Endothelial cell of umbilical vein (primary cell): ENCODE measurements around the gene ACVRL1. TPM values are rescaled to one million over a fixed set of nuclear protein-coding genes. Genes with fewer than 3 reads are reported as not detected.

Experiments used
- BruUV-seq: library from RNA; stranded (reverse); fragments of 400-500 nt; replicated peaks from 2 replicates; lab custom pipeline; 2021; lab: Mats Ljungman, UMichigan
- CTCF ChIA-PET: fragments of 300-600, 350-600 bp; sonication (Branson Sonifier 250); formaldehyde crosslinking; loops from one replicate; lab custom pipeline; 2021; ENCODE audit warnings: antibody characterized with exemption, inconsistent platforms; lab: Charles Lee
- POLR2A ChIA-PET: fragments of 300-600, 350-600 bp; sonication (Branson Sonifier 250); formaldehyde crosslinking; loops from one replicate; lab custom pipeline; 2021; ENCODE audit warnings: antibody characterized with exemption, inconsistent platforms; lab: Charles Lee
- DNase-seq: peaks from one replicate; pipeline ENCODE4 v3.0.0-alpha.2; 2011; ENCODE audit warnings: low read depth, low spot score
- FAIRE-seq: peaks from 2 replicates; lab custom pipeline; 2011; peaks lifted over from hg19 to GRCh38; lab: Jason Lieb, UNC
- H2AFZ ChIP-seq: 2 replicates; pipeline ENCODE4 v1.6.0; 2012; ENCODE audit warnings: low read depth, low read length, control low read depth, inconsistent platforms
- H3K27ac ChIP-seq: 2 replicates; pipeline ENCODE4 v1.5.1; 2011; ENCODE audit warnings: low read depth, mild to moderate bottlenecking, control low read depth, low read length, moderate library complexity; ENCODE audit not compliant: insufficient read depth
- H3K27me3 ChIP-seq, 2 experiments: 2 replicates each; pipeline versions ENCODE4 v1.6.0 to v1.6.1; 2011; ENCODE audit warnings: low read length in 2 of 2, mixed read lengths in 1 of 2; ENCODE audit not compliant: control insufficient read depth in 2 of 2, insufficient read depth in 2 of 2
- H3K36me3 ChIP-seq, 2 experiments: 2 replicates in 1 of 2; 3 replicates in 1 of 2; pipeline ENCODE4 v1.5.1; 2011; ENCODE audit warnings: low read length in 2 of 2, mild to moderate bottlenecking in 1 of 2, moderate library complexity in 1 of 2; ENCODE audit not compliant: control insufficient read depth in 2 of 2, insufficient read depth in 2 of 2; ENCODE audit errors: extremely low read depth in 1 of 2
- H3K4me1 ChIP-seq: 3 replicates; pipeline ENCODE4 v1.5.1; 2011; ENCODE audit warnings: mild to moderate bottlenecking, low read length; ENCODE audit not compliant: control insufficient read depth, insufficient read depth; ENCODE audit errors: extremely low read depth
- H3K4me2 ChIP-seq: 2 replicates; pipeline ENCODE4 v1.6.1; 2011; ENCODE audit warnings: low read length, control low read depth, mixed read lengths; ENCODE audit not compliant: insufficient read depth
- H3K4me3 ChIP-seq, 3 experiments: fragments of 200-600 bp in 1 of 3; sonication (generic), shearing (Covaris generic) in 1 of 3; replicated peaks in 1 of 3; 2 replicates each; pipeline ENCODE4 v1.5.1; 2011 to 2016; ENCODE audit warnings: control low read depth in 3 of 3, low read length in 3 of 3, mild to moderate bottlenecking in 2 of 3, inconsistent platforms in 1 of 3, low read depth in 1 of 3, moderate library complexity in 1 of 3; ENCODE audit not compliant: insufficient read depth in 1 of 3
- H3K79me2 ChIP-seq: 2 replicates; pipeline ENCODE4 v1.6.0; 2012; ENCODE audit warnings: low read length, inconsistent platforms; ENCODE audit not compliant: control insufficient read depth, insufficient read depth
- H3K9ac ChIP-seq: replicated peaks from 2 replicates; pipeline ENCODE3; 2011; ENCODE audit warnings: low read length, control low read depth; ENCODE audit not compliant: insufficient read depth; ENCODE audit errors: extremely low read depth
- H3K9me1 ChIP-seq: replicated peaks from 3 replicates; pipeline ENCODE4 v1.6.0; 2011; ENCODE audit warnings: mild to moderate bottlenecking, low read length; ENCODE audit not compliant: control insufficient read depth, insufficient read depth; ENCODE audit errors: extremely low read depth
- H3K9me3 ChIP-seq: replicated peaks from 2 replicates; pipeline ENCODE4 v1.5.1; 2012; ENCODE audit warnings: low read length, inconsistent platforms; ENCODE audit not compliant: control insufficient read depth, insufficient read depth
- H4K20me1 ChIP-seq: replicated peaks from 2 replicates; pipeline ENCODE3; 2011; ENCODE audit warnings: mild to moderate bottlenecking, low read length; ENCODE audit not compliant: control insufficient read depth, insufficient read depth; ENCODE audit errors: extremely low read depth
- CTCF ChIP-seq, 2 donors: IDR thresholded peaks; 1 replicate in 1 of 2; 2 replicates in 1 of 2; pipeline ENCODE4 v1.5.1; 2011; ENCODE audit warnings: low read length in 2 of 2, mild to moderate bottlenecking in 2 of 2, moderate library complexity in 2 of 2, control low read depth in 1 of 2, inconsistent platforms in 1 of 2, low read depth in 1 of 2; ENCODE audit not compliant: insufficient read depth in 1 of 2; ENCODE audit errors: extremely low read depth in 1 of 2
- EZH2 ChIP-seq: IDR thresholded peaks from 2 replicates; pipeline ENCODE4 v1.6.1; 2012; ENCODE audit warnings: borderline replicate concordance, low read depth, mild to moderate bottlenecking, moderate library complexity, low read length, inconsistent platforms; ENCODE audit not compliant: severe bottlenecking
- FOS ChIP-seq: IDR thresholded peaks from 2 replicates; pipeline ENCODE4 v1.6.1; 2011; ENCODE audit warnings: mild to moderate bottlenecking, low read length, moderate library complexity, borderline replicate concordance; ENCODE audit not compliant: insufficient read depth
- GATA2 ChIP-seq: IDR thresholded peaks from 2 replicates; pipeline ENCODE4 v1.7.0; 2011; ENCODE audit warnings: low read depth, mild to moderate bottlenecking, moderate library complexity, mixed read lengths, low read length; ENCODE audit not compliant: insufficient read length, insufficient read depth
- JUN ChIP-seq: IDR thresholded peaks from 2 replicates; pipeline ENCODE4 v1.6.1; 2011; ENCODE audit warnings: borderline replicate concordance, low read depth; ENCODE audit not compliant: insufficient read length, insufficient read depth
- MAX ChIP-seq: IDR thresholded peaks from 2 replicates; pipeline ENCODE4 v1.6.1; 2011; ENCODE audit not compliant: insufficient read depth, insufficient read length
- MYC ChIP-seq: IDR thresholded peaks from one replicate; pipeline ENCODE4 v1.6.1; 2011; ENCODE audit warnings: mild to moderate bottlenecking, low read depth, low read length
- POLR2A ChIP-seq: IDR thresholded peaks from 2 replicates; pipeline ENCODE4 v1.6.1; 2012; ENCODE audit warnings: low read depth, mild to moderate bottlenecking, control low read depth, low read length
- POLR2AphosphoS5 ChIP-seq: IDR thresholded peaks from 2 replicates; pipeline ENCODE4 v1.6.1; 2012; ENCODE audit warnings: low read depth, mild to moderate bottlenecking, control low read depth, low read length, moderate library complexity; ENCODE audit not compliant: insufficient read depth
- dilution Hi-C: fragments of 300-500 bp; cut with MboI; formaldehyde crosslinking; loops from one replicate; pipeline ENCODE4 v1.15.0; 2019; ENCODE audit warnings: low sequenced_read_pairs; ENCODE audit not compliant: extremely low pct_ligation_motif_present
- intact Hi-C: fragments of 100-400 bp; cut with micrococcal nuclease; formaldehyde crosslinking; loops from one replicate; pipeline ENCODE4 v1.10.0; 2022
- polyA plus RNA-seq, 4 experiments: library from polyadenylated mRNA; depleted of rRNA in 3 of 4; stranded (reverse) in 3 of 4; unstranded in 1 of 4; fragments of >200 nt; gene quantifications; 2 replicates each; pipeline versions ENCODE4 v1.2.1 to v1.2.3, GENCODE V29; 2011 to 2012; ENCODE audit warnings: missing spikeins in 1 of 4
- total RNA-seq: library from RNA; stranded (reverse); gene quantifications from 2 replicates; pipeline ENCODE4 v1.2.3, GENCODE V29; 2021

The ACVRL1 gene
- total and polyA plus RNA-seq, 2 donors (not counting 3 experiments of a cell fraction or from before 2014, with no cell fraction given): 355 to 404 TPM

GRCh38 chr12:51873251-51873994 lies 33.9 kb upstream of the ACVRL1 start:
- CTCF ChIA-PET: interaction anchor here (1.2 to 5.0 kb wide), 7 partner anchors 10 to 453 kb away, joined by 5 to 105 read pairs (median 34); partner anchors contain the start of gene FIGNL2
- Histone ChIP-seq H3K4me2 (no peak overlapping the region), H4K20me1 (no peaks in the 10 kb centered on the region), H3K27ac (no peak overlapping the region), H2AFZ (no peak overlapping the region), H3K9me1 (no peaks in the 10 kb centered on the region), H3K36me3 (no peaks in the 10 kb centered on the region), H3K4me3 (no peak overlapping the region), H3K4me1 (peaks cover 6% of the 10 kb centered on the region), H3K9me3 (no peaks in the 10 kb centered on the region), H3K79me2 (no peaks in the 10 kb centered on the region), H3K27me3 (no peaks in the 10 kb centered on the region), H3K9ac (no peak overlapping the region)
- POLR2A ChIA-PET: no interaction called here
- dilution Hi-C loops: no loop called here
- DNase-seq (no peak), FAIRE-seq (no peak)
- intact Hi-C loops: loop anchor here (10.0 kb wide), 1 partner anchor 189 kb away; no protein-coding TSS in a partner anchor
- TF ChIP-seq GATA2 (no peak), MAX (no peak), POLR2AphosphoS5 (no peak), CTCF (IDR thresholded peaks at IDR 0.05; ENCODE audit: extremely low read depth in 1 of 2, insufficient read depth in 1 of 2, low read depth in 1 of 2, low read length in 2 of 2) (no peak), MYC (no peak), EZH2 (no peak), POLR2A (no peak), JUN (no peak), FOS (no peak)
- BruUV-seq: no TSS peak
